GM18507 (cell line): ENCODE results near the gene IL23A.
"Not testable (repeated sequence)": the region's sequence is repeated elsewhere in the genome, so short reads cannot be mapped to it uniquely, and the experiment has no call there.

Experiments
- DNase-seq: peaks from one replicate; pipeline ENCODE4 v3.0.0; 2011; ENCODE audit warnings: low read depth; ENCODE audit not compliant: insufficient read length; ENCODE audit errors: extremely low spot score
- FAIRE-seq: peaks from 2 replicates; lab custom pipeline; 2011; peaks lifted over from hg19 to GRCh38; lab: Jason Lieb, UNC

IL23A gene

DNA sequence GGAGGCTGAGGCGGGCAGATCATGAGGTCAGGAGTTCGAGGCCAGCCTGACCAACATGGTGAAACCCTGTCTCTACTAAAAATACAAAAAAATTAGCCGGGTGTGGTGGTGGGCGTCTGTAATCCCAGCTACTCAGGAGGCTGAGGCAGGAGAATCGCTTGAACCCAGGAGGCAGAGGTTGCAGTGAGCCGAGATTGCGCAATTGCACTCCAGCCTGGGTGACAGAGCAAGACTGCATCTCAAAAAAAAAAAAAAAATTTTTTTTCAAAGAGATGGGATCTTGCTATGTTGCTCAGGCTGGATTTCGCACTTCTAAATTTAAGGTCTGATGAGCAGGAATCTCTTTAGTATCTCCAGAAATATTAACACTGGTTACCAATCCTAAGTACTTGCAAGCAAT lies 17.1 kb upstream of the IL23A start:
- not testable (repeated sequence) for DNase-seq, FAIRE-seq

DNA sequence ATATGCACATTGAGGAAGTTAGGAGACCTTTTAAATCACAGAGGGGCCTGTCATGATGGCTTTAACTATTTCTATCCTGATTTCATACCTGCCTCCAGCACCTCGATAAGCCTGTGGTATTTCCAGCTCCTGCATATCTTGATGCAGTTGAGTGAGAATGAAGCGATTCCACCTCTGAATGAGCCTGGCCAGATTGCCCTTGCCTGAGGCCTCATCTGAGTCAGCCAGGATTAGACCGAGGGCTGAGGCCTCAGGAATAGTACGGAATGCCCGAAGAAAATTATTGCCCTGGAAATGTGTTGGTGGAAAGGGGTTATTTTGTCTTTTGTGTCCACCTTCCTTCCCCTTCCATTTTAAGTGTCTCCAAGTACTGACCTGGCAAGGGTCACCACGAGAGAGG lies 14.5 kb upstream of the IL23A start:
- no peak for DNase-seq
- no peak for FAIRE-seq

DNA sequence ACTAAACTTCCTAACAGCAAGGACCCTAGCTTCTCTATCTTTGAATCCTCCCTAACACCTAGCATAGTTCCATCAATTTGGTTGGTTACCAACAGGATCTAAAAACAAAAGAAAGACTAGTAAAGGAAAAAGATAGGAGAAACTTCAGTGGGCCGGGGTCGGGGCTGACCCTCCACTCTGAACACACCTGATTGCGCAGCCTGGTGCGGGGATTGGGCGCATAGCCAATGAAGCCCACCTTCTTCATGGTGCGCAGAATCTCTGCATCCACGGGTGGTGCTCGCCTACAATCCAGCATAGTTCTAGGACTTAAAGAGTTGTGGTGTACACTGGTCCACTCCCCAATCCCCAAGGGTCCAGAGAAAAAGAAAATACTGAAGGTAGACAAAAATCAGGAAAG lies 12.6 kb upstream of the IL23A start:
- no peak for DNase-seq
- no peak for FAIRE-seq

DNA sequence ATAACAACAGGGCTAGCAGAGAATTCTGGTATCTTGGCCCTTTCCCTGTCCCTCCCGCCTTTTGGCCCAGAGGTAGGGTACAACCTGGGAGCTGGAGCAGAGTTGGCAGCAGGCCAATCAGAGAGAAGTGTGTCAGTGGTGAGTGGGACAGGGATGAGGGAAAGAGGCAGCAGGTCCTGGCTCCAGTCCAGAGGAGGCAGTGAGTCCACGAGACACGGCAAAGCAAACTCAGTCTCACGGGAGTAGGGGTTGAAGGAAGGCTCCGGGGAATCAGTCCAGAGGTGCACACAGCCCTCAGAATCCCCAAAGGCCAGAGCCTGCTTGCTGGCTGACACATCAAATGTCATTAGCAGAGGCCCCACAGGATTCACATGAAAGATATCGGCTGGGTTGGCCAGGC lies 12.2 kb upstream of the IL23A start:
- no peak for DNase-seq
- no peak for FAIRE-seq

DNA sequence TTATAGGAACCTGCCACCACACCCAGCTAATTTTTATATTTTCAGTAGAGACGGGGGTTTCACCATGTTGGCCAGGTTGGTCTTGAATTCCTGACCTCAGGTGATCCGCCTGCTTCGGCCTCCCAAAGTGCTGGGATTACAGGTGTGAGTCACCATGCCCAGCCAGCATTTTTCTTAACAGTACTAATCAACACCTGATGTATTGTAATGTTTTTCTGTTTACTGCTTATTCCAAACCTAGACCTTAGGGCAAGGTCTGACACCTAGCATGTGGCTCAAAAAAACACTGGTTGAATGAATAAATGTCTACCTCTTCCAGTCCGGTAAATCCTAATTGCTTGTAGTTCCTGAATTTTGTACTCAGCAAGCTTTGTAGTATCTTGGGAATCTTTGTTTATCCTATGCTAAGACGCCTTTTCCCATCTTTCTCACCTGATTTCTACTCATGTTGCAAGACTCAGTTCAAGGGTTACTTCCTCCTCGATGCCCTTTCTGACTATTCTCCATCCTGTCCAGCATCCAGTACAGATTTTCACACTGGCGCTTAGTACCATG lies 7.7 kb upstream of the IL23A start:
- DNase-seq (no peak), FAIRE-seq (no peak)

DNA sequence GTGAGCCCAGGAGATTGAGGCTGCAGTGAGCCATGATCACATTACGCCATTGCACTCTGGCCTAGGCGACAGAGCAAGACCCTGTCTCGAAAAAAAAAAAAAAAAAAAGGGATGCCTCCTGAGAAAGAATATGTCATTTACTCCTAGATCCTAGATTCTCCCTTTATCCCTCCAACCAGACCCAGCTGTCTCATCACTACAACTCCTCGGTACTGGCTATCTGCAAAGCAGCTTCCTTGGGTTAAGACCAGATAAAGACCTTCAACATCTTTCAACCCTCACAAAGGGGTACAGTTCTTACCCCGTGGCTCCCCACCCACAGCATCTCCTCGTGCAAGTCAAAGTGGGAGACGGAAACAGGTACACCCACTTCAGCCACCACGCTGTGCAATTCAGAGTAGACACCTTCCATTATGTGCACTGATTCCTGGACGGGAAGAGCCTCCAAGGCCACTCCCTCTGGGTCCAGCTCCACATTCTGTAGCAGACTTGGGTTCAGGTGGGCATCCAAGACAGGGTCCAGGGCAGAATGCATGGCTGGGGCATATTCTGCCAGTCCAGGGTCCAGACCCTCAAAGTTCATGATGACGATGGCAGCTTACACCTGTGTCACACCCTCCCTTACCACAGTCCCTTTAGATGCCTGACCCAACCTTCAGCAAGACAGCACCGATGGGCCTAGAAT lies 6.0 kb upstream of the IL23A start:
- DNase-seq (no peak), FAIRE-seq (no peak)

DNA sequence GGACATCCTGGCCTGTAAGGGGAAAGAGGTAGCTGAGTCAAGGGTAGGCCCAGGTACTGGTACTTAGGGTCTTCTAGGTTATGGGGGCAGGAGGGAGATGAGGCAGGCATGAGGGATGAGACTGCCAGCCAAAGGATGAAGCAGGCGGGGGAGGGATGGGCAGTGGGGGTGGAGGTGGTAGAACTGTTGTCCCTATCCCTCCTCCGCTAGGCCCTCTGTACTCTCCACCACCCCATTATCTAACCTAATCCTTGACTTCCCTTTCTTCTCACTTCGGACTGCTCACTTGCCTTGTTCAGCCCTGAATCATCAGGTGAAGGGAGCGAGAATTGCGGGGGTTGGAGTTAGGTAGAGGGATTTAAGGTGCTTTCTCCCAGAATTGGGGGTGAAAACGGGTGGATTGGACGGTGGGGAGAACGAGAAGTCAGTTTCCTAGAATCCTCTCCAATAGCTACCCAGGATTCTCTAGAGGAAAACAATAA lies 5.4 kb upstream of the IL23A start:
- FAIRE-seq: no peak

DNA sequence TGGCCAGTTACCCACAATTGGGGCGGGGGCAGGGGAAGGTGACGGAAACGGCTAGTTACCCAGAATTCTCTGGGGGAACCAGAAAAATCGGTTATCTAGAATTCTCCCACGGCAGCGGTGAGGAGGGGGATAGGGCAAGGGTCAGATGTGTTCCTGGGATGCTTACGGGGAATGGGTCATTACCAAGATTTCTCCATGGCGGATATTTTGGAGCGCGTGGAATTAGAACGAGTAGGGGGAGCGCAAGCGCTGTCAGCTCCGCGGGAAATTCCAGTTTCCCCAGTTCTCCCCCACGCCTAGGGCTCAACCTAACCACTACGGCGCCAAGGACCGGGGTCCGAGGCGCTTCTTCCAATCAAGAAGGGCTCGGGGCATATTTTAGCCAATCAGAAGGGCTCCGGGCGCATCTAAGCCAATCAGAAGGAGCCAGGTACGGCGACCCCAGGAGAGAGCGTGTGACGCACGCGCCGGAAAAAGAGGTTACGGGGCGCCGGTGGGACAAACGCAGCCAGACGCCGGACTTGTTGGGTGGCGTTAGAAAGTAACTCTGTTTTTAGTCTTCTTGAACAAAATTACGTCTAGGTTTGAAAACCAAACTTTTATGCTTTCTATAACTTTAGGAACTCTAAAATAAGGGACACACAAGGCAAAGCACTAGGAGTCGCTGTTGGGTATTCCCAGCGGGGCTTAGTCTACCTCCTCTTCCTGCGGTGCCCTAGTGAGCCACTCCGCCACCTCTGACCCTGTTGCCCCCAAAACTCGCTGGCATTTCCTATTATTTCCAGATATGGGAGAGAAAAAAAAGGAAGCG lies 4.8 kb upstream of the IL23A start, which contains the start of gene PAN2:
TSS of gene PAN2 (minus strand) at position 322 of the 811 bp plus-strand sequence. CDS start 906 bp downstream, outside the sequence.
- DNase-seq (peak; percentile 91), FAIRE-seq (peak; percentile 95)

More for the DNA sequence above, 5.4 kb upstream of the IL23A start:
- no peak for DNase-seq

DNA sequence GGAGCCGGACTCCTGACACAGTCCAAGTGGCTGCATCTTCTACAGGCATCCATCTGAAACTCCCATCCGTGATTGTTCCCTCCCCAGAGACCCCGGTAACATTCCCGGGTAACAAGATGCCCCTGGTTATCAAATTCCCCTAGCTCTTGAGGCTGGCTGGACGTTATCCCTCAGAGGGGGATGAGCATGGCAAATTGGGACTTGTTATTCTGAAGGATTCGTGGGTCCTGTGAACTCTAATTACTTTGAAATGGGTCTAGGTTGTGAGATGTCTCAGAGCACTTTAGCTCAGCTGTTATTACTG lies 4.2 kb upstream of the IL23A start:
- FAIRE-seq (no peak), DNase-seq (no peak)

DNA sequence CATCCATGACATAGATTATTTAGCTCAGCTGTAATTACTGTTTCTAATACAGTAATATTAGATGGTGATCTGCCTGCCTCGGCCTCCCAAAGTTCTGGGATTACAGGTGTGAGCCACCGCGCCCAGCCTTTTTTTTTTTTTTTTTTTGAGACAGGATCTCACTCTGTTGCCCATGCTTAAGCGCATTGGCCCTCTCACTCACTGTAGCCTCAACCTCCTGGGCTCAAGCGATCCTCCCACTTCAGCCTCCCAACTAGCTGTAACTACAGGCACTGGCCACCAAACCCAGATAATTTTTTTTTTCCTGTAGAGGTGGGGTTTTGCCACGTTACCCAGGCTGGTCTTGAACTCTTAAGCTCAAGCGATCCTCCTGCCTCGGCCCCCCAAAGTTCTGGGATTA lies 3.2 kb upstream of the IL23A start:
- FAIRE-seq, DNase-seq: not testable (repeated sequence)

DNA sequence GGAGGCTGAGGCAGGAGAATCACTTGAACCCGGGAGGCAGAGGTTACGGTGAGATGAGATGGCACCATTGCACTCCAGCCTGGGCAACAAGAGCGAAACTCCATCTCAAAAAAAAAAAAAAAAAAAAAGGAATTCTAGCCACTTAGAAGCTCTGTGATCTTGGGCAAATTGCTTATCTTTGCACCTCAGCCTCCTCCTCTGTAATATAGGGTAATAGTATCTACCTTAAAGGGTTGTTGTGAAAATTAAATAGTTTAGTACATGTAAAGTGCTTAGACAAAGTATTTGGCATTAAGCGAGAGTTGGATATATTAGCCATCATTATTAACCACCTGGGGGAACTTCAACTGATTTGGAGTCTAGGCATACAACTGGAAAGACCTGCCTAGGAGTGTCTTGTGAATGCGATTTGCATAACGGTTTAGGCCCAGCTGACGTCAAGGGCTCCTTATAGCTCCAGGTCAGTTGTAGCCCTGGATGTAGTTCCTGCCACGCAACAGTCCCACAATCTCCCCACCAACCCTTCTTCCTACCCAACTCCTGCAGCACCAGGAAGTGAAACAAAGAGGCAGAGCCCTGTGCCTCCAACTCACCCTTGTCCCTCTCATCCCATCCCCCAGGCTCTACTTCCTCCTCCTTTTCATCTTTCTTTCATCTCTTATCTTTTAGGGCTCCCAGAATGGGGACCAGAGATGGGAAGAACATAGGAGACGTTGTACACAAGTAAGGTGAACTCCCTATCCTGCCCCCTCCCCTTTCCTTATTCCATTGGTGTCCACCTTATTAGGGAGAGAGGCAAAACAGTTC lies 2.1 kb upstream of the IL23A start:
- DNase-seq: no peak
- FAIRE-seq: peak; percentile 68

DNA sequence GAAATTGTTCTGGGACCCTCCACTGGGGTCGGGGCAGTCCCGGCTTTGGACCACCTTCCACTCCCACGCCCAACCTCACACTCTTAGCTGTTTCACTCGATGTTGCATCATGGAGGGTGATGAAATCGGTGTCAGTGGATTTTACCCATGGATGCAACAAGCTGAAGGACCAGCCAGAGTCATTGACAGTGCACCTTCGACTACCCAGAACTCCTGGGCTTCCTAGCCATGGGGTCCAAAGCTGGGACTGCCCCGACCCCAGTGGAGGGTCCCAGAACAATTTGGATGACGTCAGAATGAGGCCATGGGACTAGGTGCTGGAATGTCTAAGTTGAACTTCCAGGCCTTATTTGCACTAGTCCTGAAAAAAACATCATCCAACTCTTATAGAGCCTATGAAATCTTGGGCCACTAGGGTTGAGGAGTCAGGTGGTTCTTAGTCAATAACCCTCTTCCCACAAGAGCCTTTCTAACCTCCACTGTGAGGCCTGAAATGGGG lies 882 bp upstream of the IL23A start:
- FAIRE-seq (no peak), DNase-seq (no peak)

DNA sequence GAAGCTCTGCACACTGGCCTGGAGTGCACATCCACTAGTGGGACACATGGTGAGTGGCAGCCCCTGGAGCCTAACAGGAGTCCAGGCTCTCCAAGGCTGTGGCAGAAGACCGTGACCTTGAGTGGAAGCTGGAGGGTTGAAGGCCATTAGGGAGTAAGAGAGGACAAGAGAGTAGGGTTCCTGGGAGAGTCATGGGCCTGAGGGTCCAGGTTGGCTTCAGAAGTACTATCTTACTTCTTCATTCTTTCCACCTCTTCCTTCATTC lies 406 bp downstream of the IL23A start:
- no peak for FAIRE-seq
- no peak for DNase-seq

DNA sequence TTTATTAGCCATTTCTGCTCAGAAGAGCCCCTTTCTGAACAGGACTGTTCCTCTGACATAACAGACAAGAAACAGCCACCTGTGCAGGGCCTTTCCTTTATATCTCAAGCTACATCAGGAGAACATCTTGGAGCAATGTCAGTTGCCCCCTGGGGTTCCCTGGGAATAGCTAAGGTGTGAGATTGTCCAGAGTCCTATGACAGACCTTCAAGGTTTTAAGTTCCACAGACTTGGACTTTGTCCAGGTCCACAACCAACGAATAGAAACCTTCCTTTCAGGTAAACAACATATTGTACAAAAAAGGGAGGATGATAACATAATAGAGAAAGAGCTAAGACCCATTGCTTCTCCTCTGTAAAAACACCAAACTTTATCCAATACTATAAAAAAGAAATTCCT lies 2.9 kb downstream of the IL23A start:
- FAIRE-seq (no peak), DNase-seq (no peak)

DNA sequence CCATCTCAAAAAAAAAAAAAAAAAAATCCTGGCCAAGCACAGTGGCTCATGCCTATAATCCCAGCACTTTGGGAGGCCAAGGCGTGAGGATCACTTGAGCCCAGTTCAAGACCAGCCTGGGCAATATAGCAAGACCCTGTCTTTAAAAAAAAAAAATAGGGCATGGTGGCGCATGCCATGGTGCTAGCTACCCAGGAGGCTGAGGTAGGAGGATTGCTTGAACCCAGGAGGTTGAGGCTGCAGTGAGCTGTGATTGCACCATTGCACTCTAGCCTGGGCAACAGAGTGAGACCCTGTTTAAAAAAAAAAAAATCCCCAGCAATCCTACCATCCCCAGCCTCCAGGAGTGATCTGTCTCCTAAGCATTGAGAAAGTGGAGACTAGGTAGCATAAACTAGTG lies 3.6 kb downstream of the IL23A start:
- DNase-seq, FAIRE-seq: not testable (repeated sequence)

DNA sequence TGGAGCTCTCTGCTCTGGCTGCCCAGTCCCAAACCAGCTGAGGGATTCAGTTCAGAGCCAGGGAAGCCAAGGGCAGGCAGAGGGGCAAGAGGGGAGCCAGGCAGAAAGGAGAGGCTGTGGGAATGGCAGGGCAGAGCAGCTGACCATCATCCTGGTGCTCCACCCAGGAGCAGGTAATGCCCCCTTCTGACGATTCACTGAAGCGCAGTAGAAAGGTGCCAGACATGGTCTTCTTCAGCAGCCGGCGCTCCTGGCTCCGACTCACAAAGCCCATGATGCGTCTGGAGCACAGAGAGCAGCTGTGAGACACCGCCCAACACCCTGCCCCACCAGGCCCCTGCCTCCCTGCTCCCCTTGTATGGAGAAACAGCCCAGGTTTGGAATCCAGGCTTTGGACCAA lies 8.0 kb downstream of the IL23A start:
- FAIRE-seq: no peak
- no peak for DNase-seq

DNA sequence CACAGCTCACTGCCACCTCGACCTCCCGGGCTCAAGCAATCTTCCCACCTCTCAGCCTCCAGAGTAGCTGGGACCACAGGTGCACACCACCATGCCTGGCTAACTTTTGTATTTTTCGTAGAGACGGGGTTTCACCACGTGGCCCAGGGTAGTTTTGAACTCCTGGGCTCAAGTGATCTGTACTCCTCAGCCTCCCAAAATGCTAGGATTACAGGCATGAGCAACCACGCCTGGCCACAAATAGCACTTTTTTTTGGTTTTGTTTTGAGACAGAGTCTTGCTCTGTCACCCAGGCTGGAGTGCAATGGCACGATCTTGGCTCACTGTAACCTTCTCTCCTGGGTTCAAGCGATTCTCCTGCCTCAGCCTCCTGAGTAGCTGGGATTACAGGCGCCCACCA lies 8.6 kb downstream of the IL23A start:
- peak; percentile 54 for FAIRE-seq

DNA sequence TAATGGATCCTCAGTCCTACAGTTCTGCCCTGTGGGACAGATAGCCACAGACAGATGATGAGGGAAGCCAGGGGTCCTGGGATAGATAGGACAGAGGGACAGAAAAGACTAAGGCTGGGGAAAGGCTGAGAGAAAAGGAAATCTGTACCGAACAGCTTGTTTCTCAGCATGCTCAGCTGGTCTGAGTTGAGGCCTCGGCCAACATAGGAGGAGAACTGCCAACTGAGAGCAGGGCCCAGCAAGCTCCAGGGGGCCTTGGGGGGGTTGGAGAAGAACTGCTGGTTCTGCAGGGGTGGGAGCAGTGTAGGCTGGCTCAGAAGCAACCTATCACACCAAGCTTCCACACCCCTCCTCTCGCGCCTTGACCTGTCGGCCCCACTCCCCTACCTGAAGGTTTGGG lies 10.1 kb downstream of the IL23A start:
- no peak for DNase-seq
- FAIRE-seq: no peak

More for the DNA sequence above, 8.6 kb downstream of the IL23A start:
- DNase-seq: not testable (repeated sequence)

DNA sequence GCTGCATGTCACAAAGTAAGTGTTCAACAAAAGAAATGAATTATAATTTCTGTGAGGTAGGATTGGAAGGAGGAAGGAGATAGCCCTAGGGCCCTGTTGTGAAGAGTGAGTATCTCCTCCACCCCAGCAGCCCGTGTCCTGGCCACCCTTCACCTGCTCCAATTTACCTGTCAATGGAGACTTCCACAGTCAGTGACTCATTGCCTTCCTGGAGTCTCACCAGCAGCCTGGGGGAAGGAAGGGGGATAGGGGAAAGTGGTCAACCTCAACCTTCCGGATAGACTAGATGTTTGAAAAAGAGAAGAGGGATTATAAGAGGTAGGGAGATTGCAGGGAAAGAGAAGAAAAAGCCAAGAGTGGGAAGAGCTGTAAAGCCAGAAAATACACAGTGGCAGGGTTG lies 12.0 kb downstream of the IL23A start:
- DNase-seq (no peak), FAIRE-seq (no peak)

DNA sequence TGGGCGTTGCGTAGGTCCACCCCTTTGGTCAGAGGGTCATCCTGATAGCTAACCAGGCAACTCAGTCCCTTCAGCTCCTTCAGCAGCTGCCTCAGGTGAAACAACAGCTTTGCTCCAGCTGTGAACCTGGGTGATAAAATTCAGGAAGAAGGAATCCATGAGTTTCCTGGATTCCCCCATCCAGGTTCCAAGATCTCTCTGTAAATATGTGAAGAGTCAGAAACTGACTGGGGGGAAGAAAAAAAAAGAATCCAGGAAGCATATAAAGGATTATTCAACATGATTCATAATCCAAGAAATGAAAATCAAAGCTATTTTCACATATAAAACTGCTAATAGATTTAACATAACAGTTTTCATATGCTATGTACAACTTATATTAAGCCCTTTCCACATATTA lies 12.6 kb downstream of the IL23A start:
- FAIRE-seq: no peak

More for the DNA sequence above, 12.6 kb downstream of the IL23A start:
- DNase-seq: no peak
